Stomach (tissue), 4 donors: ENCODE results near the gene RIN3.

ENCODE experiments used
- CTCF ChIP-seq, 7 experiments: fragments of 450-650 bp in 4 of 7; fragments of 200-600 bp in 3 of 7; sonication (generic) in 3 of 7; IDR thresholded peaks; one replicate each; pipeline ENCODE4 v1.5.1; 2016 to 2019; ENCODE audit warnings: antibody characterized with exemption in 7 of 7, control low read depth in 2 of 7, mild to moderate bottlenecking in 1 of 7
- EP300 ChIP-seq: sonication (generic); formaldehyde crosslinking; IDR thresholded peaks from one replicate; pipeline ENCODE4 v1.6.1; 2017; ENCODE audit warnings: antibody characterized with exemption
- POLR2A ChIP-seq, 4 donors: fragments of 450-650 bp; IDR thresholded peaks; one replicate each; pipeline ENCODE4 v1.6.1; 2016; ENCODE audit warnings: antibody characterized with exemption in 4 of 4, control low read depth in 2 of 4, mild to moderate bottlenecking in 1 of 4, moderate library complexity in 1 of 4
- POLR2AphosphoS5 ChIP-seq, 3 donors: sonication (generic); formaldehyde crosslinking; IDR thresholded peaks; one replicate each; pipeline ENCODE4 v1.6.1; 2016; ENCODE audit warnings: antibody characterized with exemption in 3 of 3

- TF ChIP-seq CTCF (IDR thresholded peaks at IDR 0.05) (no peak), POLR2A (IDR thresholded peaks at IDR 0.05) (no peak), POLR2AphosphoS5 (IDR thresholded peaks at IDR 0.05) (no peak), EP300 (no peak)
These were observed 24.9 kb downstream of the RIN3 start for GRCh38 chr14:92538412-92538985.
